GM20431 (cell line): ENCODE data around the gene RNF215.

ENCODE experiments used
- in situ Hi-C: fragments of 300-500 bp; cut with MseI, MboI; formaldehyde crosslinking; loops from one replicate; pipeline ENCODE4 v1.15.0; 2020; ENCODE audit warnings: low sequenced_read_pairs; ENCODE audit not compliant: unreplicated experiment

The RNF215 gene

GRCh38 chr22:30386960-30387827 lies at the start of gene RNF215:
Gene RNF215, minus strand, starts transcription at chr22:30387411. Its CDS starts 98 bp downstream, at chr22:30387313.
- in situ Hi-C loops: loop anchor here (10.0 kb wide), 2 partner anchors 102 to 282 kb away; partner anchors contain the start of gene CASTOR1

- in situ Hi-C loops: no loop called here
These were observed 49.0 kb upstream of the RNF215 start for GRCh38 chr22:30436196-30436595.

GRCh38 chr22:30435674-30436126 lies 48.5 kb upstream of the RNF215 start:
- in situ Hi-C loops: no loop called here

- in situ Hi-C loops: no loop called here
These were observed 47.6 kb upstream of the RNF215 start for GRCh38 chr22:30434843-30435242.

GRCh38 chr22:30433773-30434172 lies 46.6 kb upstream of the RNF215 start:
- in situ Hi-C loops: no loop called here

GRCh38 chr22:30433227-30433626 lies 46.0 kb upstream of the RNF215 start:
- in situ Hi-C loops: no loop called here

- in situ Hi-C loops: no loop called here
These were observed 45.3 kb upstream of the RNF215 start for GRCh38 chr22:30432520-30432919.

GRCh38 chr22:30432096-30432495 lies 44.9 kb upstream of the RNF215 start:
- in situ Hi-C loops: no loop called here

GRCh38 chr22:30430933-30431332 lies 43.7 kb upstream of the RNF215 start:
- in situ Hi-C loops: no loop called here

GRCh38 chr22:30429887-30430286 lies 42.7 kb upstream of the RNF215 start:
- in situ Hi-C loops: no loop called here

GRCh38 chr22:30427871-30428270 lies 40.7 kb upstream of the RNF215 start:
- in situ Hi-C loops: no loop called here

GRCh38 chr22:30426388-30427353 lies 39.5 kb upstream of the RNF215 start:
- in situ Hi-C loops: no loop called here

- in situ Hi-C loops: no loop called here
These were observed 38.6 kb upstream of the RNF215 start, which contains the start of gene MTFP1 for GRCh38 chr22:30425616-30426387. Gene MTFP1, plus strand, starts transcription at chr22:30425768. Its CDS starts 112 bp downstream, at chr22:30425880.

- in situ Hi-C loops: no loop called here
These were observed 38.1 kb upstream of the RNF215 start for GRCh38 chr22:30425327-30425615.

- in situ Hi-C loops: no loop called here
These were observed 37.5 kb upstream of the RNF215 start for GRCh38 chr22:30424534-30425326.

- in situ Hi-C loops: no loop called here
These were observed 36.8 kb upstream of the RNF215 start for GRCh38 chr22:30423959-30424533.

- in situ Hi-C loops: no loop called here
These were observed 36.2 kb upstream of the RNF215 start for GRCh38 chr22:30423301-30423958.
